PFSK-1 (cell line): ENCODE results near the gene CDK5R1.

Experiments
- FOXP2 ChIP-seq: optimal IDR thresholded peaks from 2 replicates; pipeline ENCODE3; 2011; ENCODE audit warnings: borderline replicate concordance, control low read depth, inconsistent platforms; ENCODE audit not compliant: insufficient read depth; ENCODE audit errors: extremely low read length, extremely low read depth
- POLR2AphosphoS5 ChIP-seq: IDR thresholded peaks from 2 replicates; pipeline ENCODE4 v1.6.1; 2012; ENCODE audit warnings: low read depth, mild to moderate bottlenecking, control low read depth, low read length, moderate library complexity
- REST ChIP-seq, 2 experiments: IDR thresholded peaks; 2 replicates each; pipeline versions ENCODE4 v1.6.1 to v1.8.0; 2011 to 2012; ENCODE audit warnings: low read depth in 2 of 2, low read length in 2 of 2, control low read depth in 1 of 2, inconsistent platforms in 1 of 2, mild to moderate bottlenecking in 1 of 2, moderate library complexity in 1 of 2; ENCODE audit not compliant: insufficient read depth in 1 of 2
- SIN3A ChIP-seq: IDR thresholded peaks from 2 replicates; pipeline ENCODE4 v1.6.1; 2012; ENCODE audit warnings: mild to moderate bottlenecking, low read length, moderate library complexity, borderline replicate concordance; ENCODE audit not compliant: insufficient read depth
- TAF1 ChIP-seq: IDR thresholded peaks from 2 replicates; pipeline ENCODE4 v1.6.1; 2012; ENCODE audit warnings: low read length, control low read depth, borderline replicate concordance; ENCODE audit not compliant: insufficient read depth

CDK5R1 gene

GRCh38 chr17:32484628-32485027, 2.2 kb upstream of the CDK5R1 start:
- no peak for TF ChIP-seq FOXP2
- no peak for TF ChIP-seq REST (IDR thresholded peaks at IDR 0.05; ENCODE audit: insufficient read depth in 1 of 2, low read depth in 2 of 2, low read length in 2 of 2)
- TF ChIP-seq SIN3A: no peak
- no peak for TF ChIP-seq TAF1
- no peak for TF ChIP-seq POLR2AphosphoS5

GRCh38 chr17:32485261-32486110, 1.3 kb upstream of the CDK5R1 start:
- TF ChIP-seq POLR2AphosphoS5 (no peak), TAF1 (no peak), REST (IDR thresholded peaks at IDR 0.05; ENCODE audit: insufficient read depth in 1 of 2, low read depth in 2 of 2, low read length in 2 of 2) (no peak), FOXP2 (no peak), SIN3A (no peak)

- TF ChIP-seq FOXP2: peak; percentile 1
- TF ChIP-seq POLR2AphosphoS5: no peak
Observed at GRCh38 chr17:32486111-32486700, 587 bp upstream of the CDK5R1 start.

GRCh38 chr17:32487473-32488176, 832 bp downstream of the CDK5R1 start:
- TF ChIP-seq FOXP2 (peak; percentile 16), TAF1 (no peak)

- TF ChIP-seq TAF1 (no peak), SIN3A (no peak), REST (IDR thresholded peaks at IDR 0.05; ENCODE audit: insufficient read depth in 1 of 2, low read depth in 2 of 2, low read length in 2 of 2) (no peak), FOXP2 (no peak), POLR2AphosphoS5 (no peak)
Observed at GRCh38 chr17:32488177-32488542, 1.4 kb downstream of the CDK5R1 start.

- no peak for TF ChIP-seq REST (IDR thresholded peaks at IDR 0.05; ENCODE audit: insufficient read depth in 1 of 2, low read depth in 2 of 2, low read length in 2 of 2)
- TF ChIP-seq POLR2AphosphoS5: no peak
- TF ChIP-seq FOXP2: no peak
- no peak for TF ChIP-seq TAF1
- no peak for TF ChIP-seq SIN3A
Observed at GRCh38 chr17:32488604-32489180, 1.9 kb downstream of the CDK5R1 start.
